Measurements from ENCODE around the gene CLPX.
"Not testable (repeated sequence)": the region's sequence is repeated elsewhere in the genome, so short reads cannot be mapped to it uniquely, and the experiment has no call there.

The CLPX gene

GRCh38 chr15:65204931-65205660, 20.0 kb upstream of the CLPX start:
- DNase-seq, result no peak

- no peak for DNase-seq
Measured at GRCh38 chr15:65204236-65204930, 19.2 kb upstream of the CLPX start.

- DNase-seq, result no peak
Measured at GRCh38 chr15:65201918-65202317, 16.8 kb upstream of the CLPX start.

GRCh38 chr15:65198571-65198970, 13.4 kb upstream of the CLPX start:
- no peak for DNase-seq

- no peak for DNase-seq
Measured at GRCh38 chr15:65197337-65197645, 12.1 kb upstream of the CLPX start.

- DNase-seq, result no peak
Measured at GRCh38 chr15:65196637-65197336, 11.6 kb upstream of the CLPX start.

GRCh38 chr15:65195548-65195923, 10.4 kb upstream of the CLPX start:
- DNase-seq, result no peak

GRCh38 chr15:65194826-65195547, 9.8 kb upstream of the CLPX start:
- no peak for DNase-seq

GRCh38 chr15:65192016-65192415, 6.9 kb upstream of the CLPX start:
- DNase-seq, result no peak

GRCh38 chr15:65189102-65189740, 4.1 kb upstream of the CLPX start:
- DNase-seq, result peak; percentile 50

- DNase-seq, result not testable (repeated sequence)
Measured at GRCh38 chr15:65188472-65188871, 3.3 kb upstream of the CLPX start.

- DNase-seq, result peak; percentile 62
Measured at GRCh38 chr15:65184305-65184867, 756 bp downstream of the CLPX start.

- DNase-seq, result no peak
Measured at GRCh38 chr15:65183865-65184159, 1.3 kb downstream of the CLPX start.

GRCh38 chr15:65182538-65182937, 2.6 kb downstream of the CLPX start:
- no peak for DNase-seq

GRCh38 chr15:65181582-65182353, 3.4 kb downstream of the CLPX start:
- DNase-seq, result not testable (repeated sequence)

GRCh38 chr15:65180167-65180566, 5.0 kb downstream of the CLPX start:
- DNase-seq, result no peak

- DNase-seq, result no peak
Measured at GRCh38 chr15:65177901-65178300, 7.2 kb downstream of the CLPX start.

GRCh38 chr15:65176056-65176455, 9.1 kb downstream of the CLPX start:
- DNase-seq, result no peak

- DNase-seq, result no peak
Measured at GRCh38 chr15:65175511-65175910, 9.6 kb downstream of the CLPX start.

- DNase-seq, result no peak
Measured at GRCh38 chr15:65174509-65174908, 10.6 kb downstream of the CLPX start.

- no peak for DNase-seq
Measured at GRCh38 chr15:65172531-65172930, 12.6 kb downstream of the CLPX start.

GRCh38 chr15:65171428-65171827, 13.7 kb downstream of the CLPX start:
- DNase-seq, result no peak
